K562 (cell line): ENCODE measurements around the gene ACTL10. TPM values are rescaled to one million over a fixed set of nuclear protein-coding genes. Genes with fewer than 3 reads are reported as not detected.

Source experiments
- BRD4 ChIP-seq: fragments of 200-600 bp; sonication (generic); IDR thresholded peaks from 2 replicates; pipeline ENCODE4 v1.6.1; 2017; ENCODE audit warnings: inconsistent platforms
- C11orf30 ChIP-seq: fragments of 450-650 bp; IDR thresholded peaks from 2 replicates; pipeline ENCODE4 v1.6.1; 2016; ENCODE audit warnings: low read depth, mild to moderate bottlenecking
- CCAR2 ChIP-seq: fragments of 200-400 bp; formaldehyde crosslinking; IDR thresholded peaks from 2 replicates; pipeline ENCODE4 v1.6.1; 2017; ENCODE audit warnings: mild to moderate bottlenecking, low read depth, low read length
- CHD1 ChIP-seq: fragments of 200-600 bp; sonication (generic); IDR thresholded peaks from one replicate; pipeline ENCODE4 v1.6.1; 2012; ENCODE audit warnings: mild to moderate bottlenecking, moderate library complexity, low read length, inconsistent platforms
- E2F3 ChIP-seq: fragments of 250-450 bp; sonication (Bioruptor Pico); IDR thresholded peaks from 2 replicates; pipeline ENCODE4 v1.4.0; 2020; ENCODE audit warnings: mild to moderate bottlenecking
- ELF1 ChIP-seq: fragments of 200-800 bp; sonication (Bioruptor generic); IDR thresholded peaks from 2 replicates; pipeline ENCODE4 v1.6.1; 2016; ENCODE audit warnings: missing genetic modification characterization, missing compliant biosample characterization
- ESRRA ChIP-seq: fragments of 450-650 bp; IDR thresholded peaks from 2 replicates; pipeline ENCODE4 v1.6.1; 2014; ENCODE audit warnings: low read depth, mild to moderate bottlenecking, moderate library complexity, borderline replicate concordance
- EZH2 ChIP-seq: IDR thresholded peaks from 2 replicates; pipeline ENCODE4 v1.6.1; 2012; ENCODE audit warnings: low read depth, mild to moderate bottlenecking, inconsistent platforms, low read length, borderline replicate concordance
- FOXA3 ChIP-seq, 2 experiments: fragments of 450-650 bp in 1 of 2; sonication (generic) in 1 of 2; formaldehyde crosslinking; IDR thresholded peaks in 1 of 2; conservative IDR thresholded peaks in 1 of 2; 2 replicates each; pipeline versions ENCODE4 v1.4.0 to v1.8.0; 2020 to 2022; ENCODE audit warnings: mild to moderate bottlenecking in 2 of 2, missing genetic modification reagents in 1 of 2
- JUND ChIP-seq, 2 experiments: IDR thresholded peaks; 2 replicates in 1 of 2; 3 replicates in 1 of 2; pipeline ENCODE4 v1.6.1; 2011; ENCODE audit warnings: borderline replicate concordance in 2 of 2, low read depth in 2 of 2, low read length in 2 of 2, improper control_type of control experiment in 1 of 2, missing biosample characterization in 1 of 2, missing genetic modification characterization in 1 of 2, missing genetic modification reagents in 1 of 2
- MCM7 ChIP-seq, 2 experiments: fragments of 450-650 bp; IDR thresholded peaks; 2 replicates each; pipeline ENCODE4 v1.6.1; 2016 to 2018
- MXD1 ChIP-seq: fragments of 250-450 bp; sonication (Bioruptor Pico); IDR thresholded peaks from 2 replicates; pipeline ENCODE4 v1.8.0; 2021; ENCODE audit warnings: borderline replicate concordance, mild to moderate bottlenecking, moderate library complexity; ENCODE audit not compliant: poor library complexity, severe bottlenecking
- MXI1 ChIP-seq: IDR thresholded peaks from 2 replicates; pipeline ENCODE4 v1.6.1; 2011; ENCODE audit warnings: low read depth, mild to moderate bottlenecking, improper control_type of control experiment, low read length
- MYNN ChIP-seq, 2 experiments: sonication (generic); formaldehyde crosslinking in 1 of 2; IDR thresholded peaks; 2 replicates each; pipeline versions ENCODE4 v1.5.0 to v1.6.1; 2016 to 2020; ENCODE audit warnings: antibody characterized with exemption in 1 of 2, missing genetic modification reagents in 1 of 2
- POLR2H ChIP-seq: IDR thresholded peaks from 2 replicates; pipeline ENCODE4 v1.6.1; 2016; ENCODE audit warnings: missing genetic modification characterization, low read depth, mild to moderate bottlenecking, control low read depth, missing compliant biosample characterization, moderate library complexity
- SAP30 ChIP-seq: fragments of 200-600 bp; sonication (generic); IDR thresholded peaks from 2 replicates; pipeline ENCODE4 v1.6.1; 2012; ENCODE audit warnings: borderline replicate concordance, low read depth, mild to moderate bottlenecking, moderate library complexity, low read length, control low read depth, inconsistent platforms; ENCODE audit not compliant: insufficient read depth, poor library complexity, severe bottlenecking
- TAF15 ChIP-seq: fragments of 200-400 bp; formaldehyde crosslinking; IDR thresholded peaks from 2 replicates; pipeline ENCODE4 v1.6.1; 2017; ENCODE audit warnings: mild to moderate bottlenecking, low read depth, low read length, moderate library complexity
- TAF9B ChIP-seq: fragments of 450-650 bp; IDR thresholded peaks from 2 replicates; pipeline ENCODE4 v1.6.1; 2018; ENCODE audit warnings: mild to moderate bottlenecking; ENCODE audit not compliant: partially characterized antibody
- ZHX1 ChIP-seq: fragments of 150-350 bp; conservative IDR thresholded peaks from 2 replicates; pipeline ENCODE4 v1.6.1; 2014; ENCODE audit warnings: low read length
- ZKSCAN3 ChIP-seq: fragments of 250-450 bp; sonication (Bioruptor Pico); IDR thresholded peaks from 2 replicates; pipeline ENCODE4 v1.4.0; 2020
- ZNF197 ChIP-seq: fragments of 200-800 bp; sonication (Bioruptor generic); IDR thresholded peaks from 2 replicates; pipeline ENCODE4 v1.6.1; 2016; ENCODE audit warnings: low read depth, missing genetic modification characterization, missing compliant biosample characterization
- ZNF511 ChIP-seq: sonication (generic); formaldehyde crosslinking; IDR thresholded peaks from 2 replicates; pipeline ENCODE4 v1.8.0; 2022; ENCODE audit warnings: mild to moderate bottlenecking, missing genetic modification reagents
- ZNF584 ChIP-seq: fragments of 200-800 bp; sonication (Bioruptor generic); IDR thresholded peaks from 2 replicates; pipeline ENCODE4 v1.6.1; 2016; ENCODE audit warnings: low read depth, mild to moderate bottlenecking, missing genetic modification characterization, missing compliant biosample characterization
- polyA plus RNA-seq, 8 experiments: library from polyadenylated mRNA; depleted of rRNA in 4 of 8; stranded (reverse) in 5 of 8; unstranded in 3 of 8; fragments of >200 nt; fragmentation: Nextera tagmentation in 2 of 8; fragmentation: Illumina TruSeq in 1 of 8; extraction: Ambion mirVana in 2 of 8; extraction: Trizol in 1 of 8; gene quantifications; 2 replicates each; pipeline versions ENCODE4 v1.2.1 to v1.2.3, GENCODE V29; 2011 to 2014; ENCODE audit warnings: inconsistent platforms in 1 of 8, missing spikeins in 1 of 8
- total RNA-seq, 7 experiments: library from RNA; depleted of rRNA in 6 of 7; stranded (reverse); fragments of >200 nt in 6 of 7; fragmentation: Illumina TruSeq in 2 of 7; extraction: Trizol in 2 of 7; gene quantifications; 2 replicates each; pipeline versions ENCODE4 v1.2.1 to v1.2.3, GENCODE V29; 2011 to 2021; ENCODE audit warnings: low replicate concordance in 1 of 7

The ACTL10 gene
- total and polyA plus RNA-seq, 9 of the 15 experiments (the other 6 are each of a cell fraction or from before 2014, with no cell fraction given), result 0.07 to 0.14 TPM; not detected in 7

GRCh38 chr20:33666293-33667244 is at the start of gene ACTL10 (continued):
- no peak for TF ChIP-seq CCAR2
- peak; percentile 40; the same call in 1 of the 2 replicates for TF ChIP-seq ESRRA
- no peak for TF ChIP-seq ZNF511 (CRISPR knock-in tag)
- TF ChIP-seq TAF9B, result no peak
- no peak for TF ChIP-seq TAF15
- TF ChIP-seq CHD1, result no peak
- TF ChIP-seq E2F3 (CRISPR knock-in tag), result 0 out of 2 replicates have a peak, but pooled peaks have one; percentile 29
- no peak for TF ChIP-seq EZH2
- no peak for TF ChIP-seq BRD4
- no peak for TF ChIP-seq ZNF584 (CRISPR knock-in tag)
- TF ChIP-seq ELF1 (tag), result no peak; the same call in 1 of the 2 replicates
- no peak for TF ChIP-seq MXI1
- TF ChIP-seq JUND (IDR thresholded peaks at IDR 0.05; ENCODE audit: borderline replicate concordance, low read depth, low read length), result peak; percentile 36; the same call in 1 of the 2 replicates
- TF ChIP-seq JUND (tag; IDR thresholded peaks at IDR 0.05; ENCODE audit: borderline replicate concordance, low read depth, low read length), result no peak
- TF ChIP-seq SAP30, result no peak
- no peak for TF ChIP-seq C11orf30
- no peak for TF ChIP-seq POLR2H (tag)
- TF ChIP-seq ZNF197, result no peak
- no peak for TF ChIP-seq MYNN (IDR thresholded peaks at IDR 0.05)
- TF ChIP-seq MYNN (CRISPR knock-in tag; IDR thresholded peaks at IDR 0.05), result no peak
- TF ChIP-seq MCM7 (IDR thresholded peaks at IDR 0.05), result no peak
- no peak for TF ChIP-seq ZHX1
- no peak for TF ChIP-seq FOXA3 (CRISPR knock-in tag; conservative IDR thresholded peaks at IDR 0.05 in 1 of 2, IDR thresholded peaks at IDR 0.05 in 1 of 2)
- TF ChIP-seq ZKSCAN3 (CRISPR knock-in tag), result no peak
- no peak for TF ChIP-seq MXD1 (CRISPR knock-in tag)
